ENCODE results near the gene ROR2. TPM values are rescaled to one million over a fixed set of nuclear protein-coding genes. Genes with fewer than 3 reads are reported as not detected.
A peak's percentile ranks its signal among the peaks of the same experiment; 100 is the strongest.

Gene ROR2
- total and polyA plus RNA-seq, 2 experiments from 2014 or later = 7.1 to 12.9 TPM

- no peak overlapping the region for H3K9ac ChIP-seq
- peak overlapping the region; percentile 76 for H3K4me3 ChIP-seq
- H3K79me2 ChIP-seq (ENCODE audit: insufficient read depth) = no peaks in the 10 kb centered on the region
- in situ Hi-C loops (cut with MboI) = no loop called here
- no peaks in the 10 kb centered on the region for H3K9me2 ChIP-seq (ENCODE audit: insufficient read depth)
- no peaks in the 10 kb centered on the region for H4K20me1 ChIP-seq (ENCODE audit: insufficient read depth)
- 84 to 86% methylated on average over 14 of the region's 14 CpGs for WGBS, 2 experiments (ENCODE audit: low coverage in 1 of 2, low lambda C conversion rate in 2 of 2, missing lambda C conversion rate in 2 of 2)
- TF ChIP-seq EZH2phosphoT487 (IDR thresholded peaks at IDR 0.05; ENCODE audit: insufficient read depth, low read depth) (no peak), EZH2 (IDR thresholded peaks at IDR 0.05; ENCODE audit: insufficient read depth, poor library complexity, severe bottlenecking) (no peak)
- H3K27me3 ChIP-seq (replicated peaks; ENCODE audit: insufficient read depth) = no peaks in the 10 kb centered on the region
- no peaks in the 10 kb centered on the region for H3K36me3 ChIP-seq (ENCODE audit: low read depth)
- H3F3A ChIP-seq (ENCODE audit: insufficient read depth) = peaks cover 17% of the 10 kb centered on the region; the same call in 1 of the 2 replicates
- H2AFZ ChIP-seq = no peak overlapping the region; the same call in 1 of the 2 replicates
- DNase-seq = no peak
- H3K27ac ChIP-seq = no peak overlapping the region
- no peaks in the 10 kb centered on the region for H3K9me3 ChIP-seq (ENCODE audit: low read depth)
- H3K4me1 ChIP-seq (ENCODE audit: insufficient read depth) = no peaks in the 10 kb centered on the region
- peak overlapping the region; percentile 54 for H3K4me2 ChIP-seq (ENCODE audit: unreplicated experiment)
Measured at GRCh38 chr9:91714874-91715615, 235.0 kb downstream of the ROR2 start.

GRCh38 chr9:91714020-91714806 is 235.8 kb downstream of the ROR2 start:
- H2AFZ ChIP-seq = peak overlapping the region; percentile 80
- in situ Hi-C loops (cut with MboI) = no loop called here
- H3K27ac ChIP-seq = no peak overlapping the region
- H3K79me2 ChIP-seq (ENCODE audit: insufficient read depth) = no peaks in the 10 kb centered on the region
- no peak for TF ChIP-seq EZH2 (IDR thresholded peaks at IDR 0.05; ENCODE audit: insufficient read depth, poor library complexity, severe bottlenecking)
- TF ChIP-seq EZH2phosphoT487 (IDR thresholded peaks at IDR 0.05; ENCODE audit: insufficient read depth, low read depth) = no peak
- H3K4me1 ChIP-seq (ENCODE audit: insufficient read depth) = no peaks in the 10 kb centered on the region
- H3K9ac ChIP-seq = peak overlapping the region; percentile 69
- no peaks in the 10 kb centered on the region for H3K36me3 ChIP-seq (ENCODE audit: low read depth)
- WGBS, 2 experiments (ENCODE audit: low coverage in 1 of 2, low lambda C conversion rate in 2 of 2, missing lambda C conversion rate in 2 of 2) = 9 to 14% methylated on average over 18 to 39 of the region's 39 CpGs
- peak overlapping the region; percentile 76 for H3K4me3 ChIP-seq
- peak overlapping the region; percentile 54 for H3K4me2 ChIP-seq (ENCODE audit: unreplicated experiment)
- no peaks in the 10 kb centered on the region for H3K9me2 ChIP-seq (ENCODE audit: insufficient read depth)
- H3K27me3 ChIP-seq (replicated peaks; ENCODE audit: insufficient read depth) = no peaks in the 10 kb centered on the region
- H3F3A ChIP-seq (ENCODE audit: insufficient read depth) = peaks cover 14% of the 10 kb centered on the region; the same call in 1 of the 2 replicates
- no peaks in the 10 kb centered on the region for H4K20me1 ChIP-seq (ENCODE audit: insufficient read depth)
- DNase-seq = peak; percentile 73
- no peaks in the 10 kb centered on the region for H3K9me3 ChIP-seq (ENCODE audit: low read depth)

GRCh38 chr9:91712811-91713210 is 237.2 kb downstream of the ROR2 start:
- Histone ChIP-seq H4K20me1 (ENCODE audit: insufficient read depth) (no peaks in the 10 kb centered on the region), H3K27me3 (replicated peaks; ENCODE audit: insufficient read depth) (no peaks in the 10 kb centered on the region), H3F3A (ENCODE audit: insufficient read depth) (peaks cover 14% of the 10 kb centered on the region; the same call in 1 of the 2 replicates), H3K9me2 (ENCODE audit: insufficient read depth) (no peaks in the 10 kb centered on the region), H3K36me3 (ENCODE audit: low read depth) (no peaks in the 10 kb centered on the region), H3K4me2 (ENCODE audit: unreplicated experiment) (no peak overlapping the region), H3K27ac (no peak overlapping the region), H3K4me3 (no peak overlapping the region), H3K9me3 (ENCODE audit: low read depth) (no peaks in the 10 kb centered on the region), H3K4me1 (ENCODE audit: insufficient read depth) (no peaks in the 10 kb centered on the region), H2AFZ (no peak overlapping the region), H3K9ac (no peak overlapping the region), H3K79me2 (ENCODE audit: insufficient read depth) (no peaks in the 10 kb centered on the region)
- in situ Hi-C loops (cut with MboI) = no loop called here
- TF ChIP-seq EZH2phosphoT487 (IDR thresholded peaks at IDR 0.05; ENCODE audit: insufficient read depth, low read depth) (no peak), EZH2 (IDR thresholded peaks at IDR 0.05; ENCODE audit: insufficient read depth, poor library complexity, severe bottlenecking) (no peak)
- DNase-seq = no peak
- WGBS, 2 experiments (ENCODE audit: low coverage in 1 of 2, low lambda C conversion rate in 2 of 2, missing lambda C conversion rate in 2 of 2) = 49 to 52% methylated on average over 7 of the region's 7 CpGs

GRCh38 chr9:91711755-91712601 is 238.1 kb downstream of the ROR2 start:
- in situ Hi-C loops (cut with MboI) = no loop called here
- Histone ChIP-seq H3K36me3 (ENCODE audit: low read depth) (no peaks in the 10 kb centered on the region), H3K79me2 (ENCODE audit: insufficient read depth) (no peaks in the 10 kb centered on the region), H3K9ac (no peak overlapping the region), H3K9me2 (ENCODE audit: insufficient read depth) (no peaks in the 10 kb centered on the region), H3F3A (ENCODE audit: insufficient read depth) (peaks cover 14% of the 10 kb centered on the region; the same call in 1 of the 2 replicates), H3K27ac (no peak overlapping the region), H3K4me3 (no peak overlapping the region), H4K20me1 (ENCODE audit: insufficient read depth) (no peaks in the 10 kb centered on the region), H3K27me3 (replicated peaks; ENCODE audit: insufficient read depth) (no peaks in the 10 kb centered on the region), H3K4me2 (ENCODE audit: unreplicated experiment) (no peak overlapping the region), H2AFZ (no peak overlapping the region), H3K4me1 (ENCODE audit: insufficient read depth) (no peaks in the 10 kb centered on the region), H3K9me3 (ENCODE audit: low read depth) (no peaks in the 10 kb centered on the region)
- TF ChIP-seq EZH2phosphoT487 (IDR thresholded peaks at IDR 0.05; ENCODE audit: insufficient read depth, low read depth) (no peak), EZH2 (IDR thresholded peaks at IDR 0.05; ENCODE audit: insufficient read depth, poor library complexity, severe bottlenecking) (no peak)
- peak; percentile 39 for DNase-seq
- 58 to 61% methylated on average over 6 to 8 of the region's 8 CpGs for WGBS, 2 experiments (ENCODE audit: low coverage in 1 of 2, low lambda C conversion rate in 2 of 2, missing lambda C conversion rate in 2 of 2)

All from GM23248 (cell line).